ENCODE results near the gene NBL1.

NBL1 gene

GRCh38 chr1:19703280-19703679 is 59.2 kb downstream of the NBL1 start:
- no peak for DNase-seq (ENCODE audit: low spot score)

GRCh38 chr1:19704247-19705113 is 60.4 kb downstream of the NBL1 start:
- peak; percentile 87 for DNase-seq (ENCODE audit: low spot score)

GRCh38 chr1:19705464-19705863 is 61.4 kb downstream of the NBL1 start:
- DNase-seq (ENCODE audit: low spot score): no peak

- DNase-seq (ENCODE audit: low spot score): no peak
Measured at GRCh38 chr1:19706136-19706535, 62.0 kb downstream of the NBL1 start.

Measured in Ammon's horn (tissue), 1 donor.